ENCODE data around the gene HSPA12B.

HSPA12B gene

GRCh38 chr20:3732327-3733118, at the start of gene HSPA12B:
TSS of gene HSPA12B (plus strand) at chr20:3732685. CDS start at chr20:3738675, 5,990 bp downstream.
- DNase-seq, result no peak
- intact Hi-C loops (cut with DNase I), result no loop called here

- intact Hi-C loops (cut with DNase I), result no loop called here
- DNase-seq, result no peak
Measured at GRCh38 chr20:3685341-3685740, 47.1 kb upstream of the HSPA12B start.

GRCh38 chr20:3686421-3686820, 46.1 kb upstream of the HSPA12B start:
- intact Hi-C loops (cut with DNase I), result no loop called here

GRCh38 chr20:3686867-3687321, 45.6 kb upstream of the HSPA12B start:
- peak in 38 of 42 donors; percentile 13 to 82 (median 56) for DNase-seq
- intact Hi-C loops (cut with DNase I), result no loop called here

More at GRCh38 chr20:3686421-3686820, 46.1 kb upstream of the HSPA12B start:
- no peak for DNase-seq

- intact Hi-C loops (cut with DNase I), result no loop called here
- peak in 9 of 42 donors; percentile 7 to 48 (median 30) for DNase-seq
Measured at GRCh38 chr20:3687655-3688054, 44.8 kb upstream of the HSPA12B start.

GRCh38 chr20:3689978-3690377, 42.5 kb upstream of the HSPA12B start:
- DNase-seq, result no peak
- intact Hi-C loops (cut with DNase I), result no loop called here

- intact Hi-C loops (cut with DNase I), result no loop called here
- no peak for DNase-seq
Measured at GRCh38 chr20:3690413-3690812, 42.1 kb upstream of the HSPA12B start.

- intact Hi-C loops (cut with DNase I), result no loop called here
- no peak for DNase-seq
Measured at GRCh38 chr20:3691306-3691705, 41.2 kb upstream of the HSPA12B start.

GRCh38 chr20:3691897-3692296, 40.6 kb upstream of the HSPA12B start:
- DNase-seq, result no peak
- intact Hi-C loops (cut with DNase I), result no loop called here

- intact Hi-C loops (cut with DNase I), result no loop called here
- DNase-seq, result no peak
Measured at GRCh38 chr20:3692706-3693294, 39.7 kb upstream of the HSPA12B start.

- DNase-seq, result no peak
Measured at GRCh38 chr20:3693376-3693775, 39.1 kb upstream of the HSPA12B start.

GRCh38 chr20:3694864-3695263, 37.6 kb upstream of the HSPA12B start:
- DNase-seq, result no peak
- intact Hi-C loops (cut with DNase I), result no loop called here

More at GRCh38 chr20:3693376-3693775, 39.1 kb upstream of the HSPA12B start:
- intact Hi-C loops (cut with DNase I), result no loop called here

GRCh38 chr20:3696200-3696599, 36.3 kb upstream of the HSPA12B start:
- intact Hi-C loops (cut with DNase I), result no loop called here
- DNase-seq, result no peak

- intact Hi-C loops (cut with DNase I), result no loop called here
- no peak for DNase-seq
Measured at GRCh38 chr20:3696745-3697587, 35.5 kb upstream of the HSPA12B start.

- intact Hi-C loops (cut with DNase I), result no loop called here
- no peak for DNase-seq
Measured at GRCh38 chr20:3697588-3698305, 34.7 kb upstream of the HSPA12B start.

GRCh38 chr20:3698591-3699001, 33.9 kb upstream of the HSPA12B start:
- intact Hi-C loops (cut with DNase I), result no loop called here
- DNase-seq, result no peak

GRCh38 chr20:3699037-3699436, 33.4 kb upstream of the HSPA12B start:
- intact Hi-C loops (cut with DNase I), result no loop called here
- DNase-seq, result no peak

GRCh38 chr20:3701061-3701998, 31.2 kb upstream of the HSPA12B start:
- DNase-seq, result no peak
- intact Hi-C loops (cut with DNase I), result no loop called here
